Fibroblast of lung (primary cell): Measurements from ENCODE around the gene ADCY2. TPM values are rescaled to one million over a fixed set of nuclear protein-coding genes. Genes with fewer than 3 reads are reported as not detected.

Experiments
- DNase-seq, 2 donors: peaks; one replicate each; pipeline versions ENCODE4 v3.0.0 to v3.0.0-alpha.2; 2010; ENCODE audit warnings: low read depth in 2 of 2
- H2AFZ ChIP-seq: 2 replicates; pipeline ENCODE4 v1.5.1; 2012; ENCODE audit warnings: low read length, control low read depth, inconsistent platforms
- H3K27ac ChIP-seq: 2 replicates; pipeline ENCODE4 v1.5.1; 2011; ENCODE audit warnings: low read length, control low read depth; ENCODE audit not compliant: insufficient read depth
- H3K27me3 ChIP-seq: 2 replicates; pipeline ENCODE4 v1.5.1; 2011; ENCODE audit warnings: mild to moderate bottlenecking, low read length; ENCODE audit not compliant: control insufficient read depth, insufficient read depth
- H3K36me3 ChIP-seq: 2 replicates; pipeline ENCODE4 v1.5.1; 2011; ENCODE audit warnings: low read length; ENCODE audit not compliant: control insufficient read depth, insufficient read depth
- H3K4me1 ChIP-seq: 2 replicates; pipeline ENCODE4 v1.5.1; 2011; ENCODE audit warnings: low read length; ENCODE audit not compliant: control insufficient read depth, insufficient read depth; ENCODE audit errors: extremely low read depth
- H3K4me2 ChIP-seq: 2 replicates; pipeline ENCODE4 v1.5.1; 2011; ENCODE audit warnings: low read length, control low read depth; ENCODE audit not compliant: insufficient read depth; ENCODE audit errors: extremely low read depth
- H3K4me3 ChIP-seq, 4 experiments: fragments of 200-600 bp in 1 of 4; sonication (generic) in 1 of 4; replicated peaks in 1 of 4; 2 replicates each; pipeline ENCODE4 v1.5.1; 2011 to 2016; ENCODE audit warnings: low read length in 4 of 4, low read depth in 3 of 4, mild to moderate bottlenecking in 3 of 4, control low read depth in 2 of 4, inconsistent platforms in 1 of 4, mixed read lengths in 1 of 4; ENCODE audit not compliant: insufficient read depth in 1 of 4; ENCODE audit errors: control extremely low read depth in 1 of 4
- H3K79me2 ChIP-seq: 2 replicates; pipeline ENCODE4 v1.5.1; 2012; ENCODE audit warnings: mild to moderate bottlenecking, low read length, inconsistent platforms; ENCODE audit not compliant: control insufficient read depth, insufficient read depth
- H3K9ac ChIP-seq: 2 replicates; pipeline ENCODE4 v1.5.1; 2011; ENCODE audit warnings: mild to moderate bottlenecking, low read length, control low read depth; ENCODE audit not compliant: insufficient read depth
- H3K9me3 ChIP-seq: 2 replicates; pipeline ENCODE4 v1.5.1; 2012; ENCODE audit warnings: low read depth, low read length; ENCODE audit not compliant: control insufficient read depth, insufficient read depth
- H4K20me1 ChIP-seq: 2 replicates; pipeline ENCODE4 v1.5.1; 2011; ENCODE audit warnings: low read length; ENCODE audit not compliant: control insufficient read depth, insufficient read depth; ENCODE audit errors: extremely low read depth
- EZH2 ChIP-seq: IDR thresholded peaks from 2 replicates; pipeline ENCODE4 v1.5.1; 2012; ENCODE audit warnings: low read length, control low read depth, mild to moderate bottlenecking; ENCODE audit errors: missing control alignments
- polyA plus RNA-seq, 2 donors: library from polyadenylated mRNA; depleted of rRNA in 1 of 2; stranded (reverse) in 1 of 2; unstranded in 1 of 2; fragments of >200 nt; gene quantifications; 2 replicates each; pipeline ENCODE4 v1.2.1, GENCODE V29; 2011 to 2012; ENCODE audit warnings: missing spikeins in 1 of 2
- total RNA-seq: library from RNA; depleted of rRNA; stranded (reverse); fragments of >200 nt; gene quantifications from 2 replicates; pipeline ENCODE4 v1.2.1, GENCODE V29; 2014
- TF ChIP-seq, protein P1 (sequence below), 2 donors: IDR thresholded peaks in 1 of 2; conservative IDR thresholded peaks in 1 of 2; 1 replicate in 1 of 2; 2 replicates in 1 of 2; pipeline ENCODE4 v1.5.1; 2011 to 2012; ENCODE audit warnings: low read length in 2 of 2, control low read depth in 1 of 2, inconsistent platforms in 1 of 2, low read depth in 1 of 2, mild to moderate bottlenecking in 1 of 2

ADCY2 gene
- total and polyA plus RNA-seq, 2 donors (not counting 1 experiment from before 2014, with no cell fraction given) = under 0.01 to 0.05 TPM

DNA sequence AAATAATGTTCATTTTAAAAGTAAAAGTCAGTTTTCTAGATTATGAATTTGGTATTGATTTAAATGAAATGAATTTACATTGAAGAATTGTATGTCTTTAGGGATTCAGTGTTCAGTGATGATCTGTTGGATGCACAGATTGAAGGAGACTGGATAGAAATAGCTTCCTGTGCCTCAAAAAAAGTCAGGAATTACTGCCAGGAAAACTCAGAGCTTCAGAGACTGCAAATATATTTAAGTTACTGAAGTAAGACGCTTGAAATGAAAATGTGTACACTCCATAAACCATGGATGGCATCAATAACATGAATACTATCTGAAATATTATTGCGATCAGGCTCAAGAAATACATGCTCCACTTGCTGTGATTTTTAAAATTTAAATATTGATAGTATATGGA, 60.3 kb downstream of the ADCY2 start:
- H3K27ac ChIP-seq = no peak overlapping the region
- TF ChIP-seq, protein P1, sequence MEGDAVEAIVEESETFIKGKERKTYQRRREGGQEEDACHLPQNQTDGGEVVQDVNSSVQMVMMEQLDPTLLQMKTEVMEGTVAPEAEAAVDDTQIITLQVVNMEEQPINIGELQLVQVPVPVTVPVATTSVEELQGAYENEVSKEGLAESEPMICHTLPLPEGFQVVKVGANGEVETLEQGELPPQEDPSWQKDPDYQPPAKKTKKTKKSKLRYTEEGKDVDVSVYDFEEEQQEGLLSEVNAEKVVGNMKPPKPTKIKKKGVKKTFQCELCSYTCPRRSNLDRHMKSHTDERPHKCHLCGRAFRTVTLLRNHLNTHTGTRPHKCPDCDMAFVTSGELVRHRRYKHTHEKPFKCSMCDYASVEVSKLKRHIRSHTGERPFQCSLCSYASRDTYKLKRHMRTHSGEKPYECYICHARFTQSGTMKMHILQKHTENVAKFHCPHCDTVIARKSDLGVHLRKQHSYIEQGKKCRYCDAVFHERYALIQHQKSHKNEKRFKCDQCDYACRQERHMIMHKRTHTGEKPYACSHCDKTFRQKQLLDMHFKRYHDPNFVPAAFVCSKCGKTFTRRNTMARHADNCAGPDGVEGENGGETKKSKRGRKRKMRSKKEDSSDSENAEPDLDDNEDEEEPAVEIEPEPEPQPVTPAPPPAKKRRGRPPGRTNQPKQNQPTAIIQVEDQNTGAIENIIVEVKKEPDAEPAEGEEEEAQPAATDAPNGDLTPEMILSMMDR (conservative IDR thresholded peaks at IDR 0.05 in 1 of 2, IDR thresholded peaks at IDR 0.05 in 1 of 2; ENCODE audit: low read depth in 1 of 2, low read length in 2 of 2) = no peak
- no peak for TF ChIP-seq EZH2
- H3K4me3 ChIP-seq = no peak overlapping the region
- H3K9me3 ChIP-seq = no peaks in the 10 kb centered on the region
- no peaks in the 10 kb centered on the region for H3K36me3 ChIP-seq
- H3K27me3 ChIP-seq = no peaks in the 10 kb centered on the region
- DNase-seq = no peak
- H2AFZ ChIP-seq = no peak overlapping the region
- no peak overlapping the region for H3K4me2 ChIP-seq
- H3K79me2 ChIP-seq = no peaks in the 10 kb centered on the region
- H4K20me1 ChIP-seq = no peaks in the 10 kb centered on the region
- H3K4me1 ChIP-seq = no peaks in the 10 kb centered on the region
- no peak overlapping the region for H3K9ac ChIP-seq

DNA sequence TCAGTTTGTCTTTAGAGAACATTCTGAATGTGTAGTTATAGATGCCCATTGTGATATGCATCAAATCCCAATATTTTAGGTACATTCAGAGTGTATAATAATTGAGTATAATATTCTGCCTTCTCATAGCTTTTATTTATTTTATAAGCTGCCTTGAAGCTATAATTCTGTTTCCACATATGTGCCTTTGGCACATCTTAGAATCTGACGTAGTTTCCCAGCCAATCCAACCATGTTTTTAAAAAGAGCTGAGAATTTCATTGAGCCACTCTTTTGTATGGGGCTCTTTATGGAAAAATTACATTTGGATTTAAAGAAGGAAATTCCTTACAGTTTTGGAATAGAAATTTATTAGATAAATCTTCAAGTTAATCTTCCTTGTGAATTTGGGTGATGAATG, 65.4 kb downstream of the ADCY2 start:
- Histone ChIP-seq H3K27ac (no peak overlapping the region), H3K36me3 (no peaks in the 10 kb centered on the region), H3K4me1 (no peaks in the 10 kb centered on the region), H2AFZ (no peak overlapping the region), H3K27me3 (no peaks in the 10 kb centered on the region), H3K4me3 (no peak overlapping the region), H3K9me3 (no peaks in the 10 kb centered on the region), H3K4me2 (no peak overlapping the region), H3K79me2 (no peaks in the 10 kb centered on the region), H3K9ac (no peak overlapping the region), H4K20me1 (no peaks in the 10 kb centered on the region)
- DNase-seq = no peak
- TF ChIP-seq, protein P1 (conservative IDR thresholded peaks at IDR 0.05 in 1 of 2, IDR thresholded peaks at IDR 0.05 in 1 of 2; ENCODE audit: low read depth in 1 of 2, low read length in 2 of 2) = no peak
- TF ChIP-seq EZH2 = no peak

DNA sequence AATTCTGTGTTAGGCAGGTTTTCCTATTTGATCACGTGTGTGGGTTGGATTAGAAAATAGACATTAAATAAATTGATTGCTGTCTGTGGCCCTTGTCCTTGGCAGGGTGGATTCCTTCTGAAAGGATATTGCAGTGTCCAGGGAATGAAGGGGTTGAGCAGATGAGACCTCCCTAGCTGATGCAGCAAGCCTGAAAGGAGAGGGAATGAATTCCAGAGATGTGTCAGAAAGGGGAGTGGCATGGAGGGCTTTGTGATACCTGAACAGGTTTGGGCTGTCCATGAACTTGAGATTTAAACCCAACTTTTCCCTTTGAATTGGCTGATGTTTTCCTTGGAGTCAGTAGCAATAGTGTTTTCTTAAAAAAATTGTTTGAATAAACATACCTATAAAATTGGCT, 66.8 kb downstream of the ADCY2 start:
- Histone ChIP-seq H2AFZ (no peak overlapping the region), H4K20me1 (no peaks in the 10 kb centered on the region), H3K36me3 (no peaks in the 10 kb centered on the region), H3K9me3 (no peaks in the 10 kb centered on the region), H3K27ac (no peak overlapping the region), H3K27me3 (no peaks in the 10 kb centered on the region), H3K4me1 (no peaks in the 10 kb centered on the region), H3K4me2 (no peak overlapping the region), H3K79me2 (no peaks in the 10 kb centered on the region), H3K9ac (no peak overlapping the region), H3K4me3 (no peak overlapping the region)
- DNase-seq = no peak
- TF ChIP-seq EZH2 = no peak
- TF ChIP-seq, protein P1 (conservative IDR thresholded peaks at IDR 0.05 in 1 of 2, IDR thresholded peaks at IDR 0.05 in 1 of 2; ENCODE audit: low read depth in 1 of 2, low read length in 2 of 2) = no peak
